GM19035 (cell line): ENCODE measurements around the gene GAS6.
"Not testable (repeated sequence)": the region's sequence is repeated elsewhere in the genome, so short reads cannot be mapped to it uniquely, and the experiment has no call there.

Source experiments
- ATAC-seq: cut with Tn5 transposase; IDR thresholded peaks from one replicate; pipeline ENCODE4 v1.9.1; 2021; ENCODE audit not compliant: unreplicated experiment

The GAS6 gene

DNA sequence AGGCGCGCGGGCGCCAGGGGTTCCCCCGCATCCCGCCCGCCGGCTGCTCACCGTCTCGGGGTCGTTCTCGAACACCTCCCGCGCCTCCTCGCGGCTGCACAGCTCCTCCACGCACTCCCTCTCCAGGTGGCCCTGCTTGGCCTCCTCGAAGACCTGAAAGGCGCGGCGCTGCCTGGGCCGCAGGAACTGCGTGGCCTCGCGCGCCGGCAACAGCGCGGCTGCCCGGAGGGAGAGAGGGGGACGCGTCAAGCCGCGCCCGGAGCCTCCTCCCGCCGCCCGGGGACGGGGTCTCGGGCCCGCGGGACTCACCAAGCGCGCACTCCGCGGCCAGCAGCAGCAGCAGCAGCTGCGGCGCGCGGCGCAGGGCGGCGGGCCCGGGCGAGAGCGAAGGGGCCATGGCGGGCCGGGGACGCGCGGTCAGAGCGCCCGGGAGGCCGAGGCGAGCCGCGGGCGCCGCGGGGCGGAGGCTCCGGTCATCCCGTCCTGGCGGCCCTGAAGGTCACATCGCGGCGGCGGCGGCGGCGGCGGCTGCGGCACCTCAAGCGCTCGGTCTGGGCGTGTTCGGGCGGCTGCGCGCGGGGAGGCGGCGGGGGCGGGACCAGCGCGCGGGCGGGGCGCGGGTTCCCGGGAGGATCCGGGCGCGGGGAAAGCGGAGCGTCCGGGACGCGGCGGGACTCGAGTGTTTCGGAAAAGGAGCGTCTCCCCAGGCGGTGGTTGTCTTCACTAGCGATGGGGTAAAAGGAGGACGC is at the start of gene GAS6:
TSS of gene GAS6 (minus strand) at position 553 of the 749 bp plus-strand sequence. CDS start at position 397, 156 bp downstream.
- no peak for ATAC-seq

GRCh38 chr13:113913408-113913807 is 49.5 kb upstream of the GAS6 start:
- not testable (repeated sequence) for ATAC-seq

DNA sequence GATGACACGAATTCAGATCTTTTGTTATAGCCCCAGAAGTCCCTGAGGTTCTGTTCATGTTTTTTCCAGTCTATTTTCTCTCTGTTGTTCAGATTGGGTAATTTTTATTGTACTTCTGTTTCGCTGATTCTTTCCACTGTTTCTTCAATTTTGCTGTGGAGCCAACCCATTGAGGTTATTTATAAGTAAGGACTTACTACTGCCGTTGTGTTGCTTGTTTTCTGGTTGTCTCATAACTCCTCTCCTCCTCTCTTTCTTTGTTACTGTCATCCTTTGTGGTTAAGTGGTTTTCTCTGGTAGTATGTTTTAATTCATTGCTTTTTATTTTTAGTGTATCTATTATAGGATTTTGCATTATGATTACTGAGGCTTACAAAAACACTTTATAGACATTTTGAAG is 48.7 kb upstream of the GAS6 start:
- ATAC-seq = no peak

DNA sequence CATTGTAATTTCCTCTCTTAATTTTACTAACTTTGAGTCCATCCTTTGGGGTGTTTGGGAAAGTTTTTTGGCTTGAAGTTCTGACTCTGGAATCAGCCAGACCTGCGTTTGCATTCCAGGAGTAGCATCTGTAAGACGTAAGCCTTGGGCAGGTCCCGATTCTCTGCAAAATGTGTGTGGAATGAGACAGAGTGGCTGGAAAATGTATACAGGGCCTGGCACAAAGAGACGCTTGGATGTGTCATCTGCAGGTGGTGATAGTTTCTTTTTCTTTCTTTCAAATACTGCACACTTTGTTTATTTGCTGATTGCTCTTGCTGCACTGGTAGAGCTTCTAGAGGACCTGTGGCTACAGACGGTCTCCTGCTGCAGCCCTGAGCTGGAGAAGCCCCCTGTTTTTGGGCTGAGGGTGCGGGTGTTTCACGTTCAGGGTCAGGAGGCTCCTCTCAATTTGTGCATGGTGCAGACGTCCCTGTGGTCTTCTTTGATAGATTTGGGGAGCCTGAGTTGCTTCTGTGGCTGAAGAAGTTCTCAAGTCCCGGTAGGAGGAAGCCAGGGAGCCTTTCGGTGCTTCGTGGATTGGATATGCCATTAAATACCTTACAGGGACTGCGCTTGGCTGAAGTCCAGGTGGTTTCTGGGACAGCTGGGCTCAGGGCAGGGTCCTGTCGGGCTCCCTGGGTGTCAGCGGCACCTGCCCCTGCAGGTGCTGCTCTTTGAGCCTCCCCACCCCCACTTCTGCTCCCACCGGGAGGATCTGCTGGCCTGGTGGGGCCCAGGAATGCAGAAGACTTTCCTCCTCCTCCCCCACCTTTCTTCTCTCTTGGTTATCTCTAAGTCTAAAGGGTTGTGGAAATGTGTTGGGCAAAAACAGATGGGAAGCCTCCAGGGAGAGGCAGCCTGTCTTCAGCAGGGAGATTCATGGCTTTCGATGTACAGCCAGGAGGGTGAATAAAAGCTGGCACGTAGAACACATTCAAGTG is 44.0 kb upstream of the GAS6 start:
- no peak for ATAC-seq

DNA sequence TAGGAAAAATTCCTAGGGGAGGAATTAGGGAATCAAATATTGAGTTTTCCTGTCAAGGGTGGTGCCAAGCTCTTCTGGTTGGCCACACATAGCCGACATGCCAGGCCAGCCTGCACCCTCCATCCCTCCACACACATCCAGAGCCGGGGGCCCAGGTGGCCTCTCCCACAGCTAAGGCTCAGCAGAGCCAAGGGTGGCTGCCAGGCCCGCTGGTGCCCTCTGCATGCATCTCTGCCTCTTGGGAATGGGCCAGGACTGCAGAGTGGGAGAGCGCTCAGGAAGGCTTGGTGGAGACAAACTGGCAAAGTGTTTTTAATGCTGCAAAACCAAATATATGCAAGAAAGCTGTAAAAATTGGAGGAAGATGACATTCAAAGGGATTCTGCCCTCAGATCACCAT is 42.7 kb upstream of the GAS6 start:
- ATAC-seq = no peak

- ATAC-seq = no peak
These were observed 42.1 kb upstream of the GAS6 start for GRCh38 chr13:113905942-113906341.

GRCh38 chr13:113905018-113905417 is 41.1 kb upstream of the GAS6 start:
- no peak for ATAC-seq

DNA sequence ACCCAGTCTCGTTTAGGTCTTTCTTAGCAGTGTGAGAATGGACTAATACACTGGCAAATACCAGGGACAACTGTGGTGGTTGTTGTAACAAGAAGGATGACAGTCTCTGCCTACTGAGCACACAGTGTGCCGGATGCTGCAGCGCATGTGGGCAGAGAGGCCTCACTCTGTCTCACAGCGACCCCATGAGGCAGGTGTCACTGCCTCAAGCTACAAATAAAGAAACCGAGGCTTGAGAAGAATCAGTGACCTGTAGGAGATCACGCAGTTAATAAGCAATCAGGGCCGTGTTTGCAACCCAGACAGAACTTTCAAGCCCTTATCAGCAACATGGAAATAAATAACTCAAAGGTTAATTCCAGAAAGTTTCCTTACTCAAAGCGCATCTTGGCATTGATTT is 40.5 kb upstream of the GAS6 start:
- ATAC-seq = no peak

DNA sequence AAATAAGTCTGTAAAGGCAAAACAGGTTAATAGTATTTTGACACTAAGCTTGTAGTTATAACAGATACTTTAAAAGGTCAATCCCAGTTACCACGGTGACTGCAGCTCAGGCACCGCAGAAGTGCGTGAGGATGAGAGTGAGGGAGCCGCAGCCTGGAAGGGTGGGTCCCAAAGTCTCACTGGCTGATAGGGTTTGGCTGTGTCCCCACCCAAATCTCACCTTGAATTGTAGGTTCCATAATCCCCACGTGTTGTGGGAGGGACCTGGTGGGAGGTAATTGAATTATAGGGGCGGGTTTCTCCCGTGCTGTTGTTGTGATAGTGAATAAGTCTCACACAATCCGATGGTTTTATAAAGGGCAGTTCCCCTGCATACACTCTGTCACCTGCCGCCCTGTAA is 40.0 kb upstream of the GAS6 start:
- no peak for ATAC-seq

GRCh38 chr13:113902986-113903775 is 39.3 kb upstream of the GAS6 start:
- ATAC-seq = no peak

GRCh38 chr13:113902481-113902880 is 38.6 kb upstream of the GAS6 start:
- no peak for ATAC-seq

GRCh38 chr13:113901642-113902041 is 37.8 kb upstream of the GAS6 start:
- ATAC-seq = no peak

DNA sequence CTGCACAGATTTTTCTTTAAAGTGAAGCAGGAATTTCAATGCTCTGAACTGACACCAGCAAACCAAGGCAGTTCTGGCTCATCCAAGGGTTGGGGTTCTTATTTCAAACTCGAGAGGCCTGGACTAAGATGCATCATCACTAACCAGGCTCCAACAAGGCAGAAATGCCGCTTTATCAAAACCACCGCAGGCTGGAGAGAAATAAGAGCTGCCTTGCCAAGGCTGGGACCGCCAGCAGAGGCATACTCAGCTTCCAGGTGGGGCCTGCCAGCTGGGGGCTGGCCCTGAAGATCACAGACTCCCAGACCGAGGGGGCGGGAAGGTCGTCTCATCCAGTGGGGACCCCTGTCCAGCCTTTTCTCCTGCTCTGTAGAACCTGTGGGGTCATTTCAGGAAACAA is 37.4 kb upstream of the GAS6 start:
- ATAC-seq = no peak

- ATAC-seq = no peak
These were observed 36.8 kb upstream of the GAS6 start for GRCh38 chr13:113900646-113901045.

GRCh38 chr13:113898391-113898790 is 34.5 kb upstream of the GAS6 start:
- ATAC-seq = no peak

DNA sequence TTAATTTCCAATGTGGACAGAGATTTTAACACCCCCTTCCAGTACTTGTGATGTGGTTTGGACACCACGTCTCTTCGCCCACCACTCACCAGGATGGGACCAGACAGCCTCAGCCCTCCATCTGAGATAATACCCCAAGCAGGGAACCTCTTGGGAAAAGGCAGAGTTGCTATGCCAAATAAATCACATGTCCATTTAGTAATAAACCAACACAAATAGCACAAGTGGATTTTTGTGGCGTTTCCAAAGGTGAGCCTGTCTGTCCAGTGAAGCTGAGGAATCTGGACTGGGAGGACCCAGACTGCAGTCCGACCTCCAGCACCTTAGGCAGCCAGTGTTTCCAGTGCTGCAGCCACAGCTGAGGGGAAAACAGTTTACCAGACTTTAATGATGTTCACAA is 34.1 kb upstream of the GAS6 start:
- ATAC-seq = no peak

- no peak for ATAC-seq
These were observed 33.3 kb upstream of the GAS6 start for GRCh38 chr13:113897161-113897560.

- ATAC-seq = no peak
These were observed 31.6 kb upstream of the GAS6 start for GRCh38 chr13:113895436-113895835.

- no peak for ATAC-seq
These were observed 27.1 kb upstream of the GAS6 start for GRCh38 chr13:113890774-113891480.

GRCh38 chr13:113889467-113889866 is 25.6 kb upstream of the GAS6 start:
- no peak for ATAC-seq
